ENCODE results near the gene VANGL1.

DNA sequence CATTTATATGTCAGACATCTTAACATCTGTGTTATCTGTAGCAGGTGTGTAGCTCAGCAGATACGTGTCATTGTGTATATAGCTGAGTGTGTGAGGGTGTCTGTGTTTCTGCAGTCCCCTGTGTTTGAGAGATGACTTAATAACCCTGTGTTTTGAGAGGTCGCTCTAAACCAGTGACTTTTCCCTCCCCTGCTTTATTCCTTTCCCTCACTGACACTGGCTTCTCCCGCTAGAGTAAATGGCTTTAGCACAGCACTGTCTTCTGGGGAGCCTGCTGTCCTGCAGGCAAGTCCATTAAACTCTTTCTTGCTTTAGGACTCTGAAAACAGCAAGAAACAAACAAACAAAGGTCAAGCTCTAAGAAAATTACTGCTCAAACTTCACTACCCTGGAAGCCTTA is 53.0 kb downstream of the VANGL1 start:
- TF ChIP-seq, protein P1, sequence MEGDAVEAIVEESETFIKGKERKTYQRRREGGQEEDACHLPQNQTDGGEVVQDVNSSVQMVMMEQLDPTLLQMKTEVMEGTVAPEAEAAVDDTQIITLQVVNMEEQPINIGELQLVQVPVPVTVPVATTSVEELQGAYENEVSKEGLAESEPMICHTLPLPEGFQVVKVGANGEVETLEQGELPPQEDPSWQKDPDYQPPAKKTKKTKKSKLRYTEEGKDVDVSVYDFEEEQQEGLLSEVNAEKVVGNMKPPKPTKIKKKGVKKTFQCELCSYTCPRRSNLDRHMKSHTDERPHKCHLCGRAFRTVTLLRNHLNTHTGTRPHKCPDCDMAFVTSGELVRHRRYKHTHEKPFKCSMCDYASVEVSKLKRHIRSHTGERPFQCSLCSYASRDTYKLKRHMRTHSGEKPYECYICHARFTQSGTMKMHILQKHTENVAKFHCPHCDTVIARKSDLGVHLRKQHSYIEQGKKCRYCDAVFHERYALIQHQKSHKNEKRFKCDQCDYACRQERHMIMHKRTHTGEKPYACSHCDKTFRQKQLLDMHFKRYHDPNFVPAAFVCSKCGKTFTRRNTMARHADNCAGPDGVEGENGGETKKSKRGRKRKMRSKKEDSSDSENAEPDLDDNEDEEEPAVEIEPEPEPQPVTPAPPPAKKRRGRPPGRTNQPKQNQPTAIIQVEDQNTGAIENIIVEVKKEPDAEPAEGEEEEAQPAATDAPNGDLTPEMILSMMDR (IDR thresholded peaks at IDR 0.05 in 4 of 5, conservative IDR thresholded peaks at IDR 0.05 in 1 of 5) = no peak
- TF ChIP-seq POLR2A (IDR thresholded peaks at IDR 0.05) = no peak
